A673 (cell line): Measurements from ENCODE around the gene CUL1. TPM values are rescaled to one million over a fixed set of nuclear protein-coding genes. Genes with fewer than 3 reads are reported as not detected.

Source experiments
- BruUV-seq: library from RNA; stranded (reverse); fragments of 400-500 nt; replicated peaks from 2 replicates; lab custom pipeline; 2021; lab: Mats Ljungman, UMichigan
- CTCF ChIA-PET: fragments of 300-600 bp; sonication (Branson Sonifier 250); formaldehyde crosslinking; loops from one replicate; lab custom pipeline; 2022; ENCODE audit warnings: antibody characterized with exemption; lab: Charles Lee
- POLR2A ChIA-PET: fragments of 300-600 bp; sonication (Branson Sonifier 250); formaldehyde crosslinking; loops from one replicate; lab custom pipeline; 2022; ENCODE audit warnings: antibody characterized with exemption; ENCODE audit not compliant: low non-redundant PET; lab: Charles Lee
- DNase-seq: peaks from one replicate; pipeline ENCODE4 v3.0.0-alpha.2; 2015; ENCODE audit warnings: low spot score
- H3K27ac ChIP-seq: fragments of 200-600 bp; sonication (generic); 2 replicates; pipeline ENCODE4 v1.5.1; 2016; ENCODE audit warnings: mixed run types, low read depth, mild to moderate bottlenecking, mixed read lengths, antibody characterized with exemption, low read length; ENCODE audit not compliant: poor library complexity, severe bottlenecking
- H3K27me3 ChIP-seq: fragments of 200-600 bp; sonication (generic); replicated peaks from 2 replicates; pipeline ENCODE4 v1.6.1; 2017; ENCODE audit warnings: mixed run types, low read depth, mild to moderate bottlenecking, mixed read lengths, antibody characterized with exemption, low read length; ENCODE audit not compliant: insufficient read depth, poor library complexity
- H3K36me3 ChIP-seq: fragments of 200-600 bp; sonication (generic); 2 replicates; pipeline ENCODE4 v1.6.1; 2016; ENCODE audit warnings: mixed run types, mild to moderate bottlenecking, mixed read lengths, antibody characterized with exemption, low read length; ENCODE audit not compliant: insufficient read depth, poor library complexity, severe bottlenecking
- H3K4me1 ChIP-seq: fragments of 200-600 bp; sonication (generic); 2 replicates; pipeline ENCODE4 v1.6.1; 2017; ENCODE audit warnings: mixed run types, mild to moderate bottlenecking, mixed read lengths, antibody characterized with exemption, low read length; ENCODE audit not compliant: insufficient read depth, poor library complexity, severe bottlenecking
- H3K4me3 ChIP-seq: fragments of 200-600 bp; sonication (generic); 2 replicates; pipeline ENCODE4 v1.5.1; 2016; ENCODE audit warnings: low read depth, mixed run types, mild to moderate bottlenecking, mixed read lengths, low read length; ENCODE audit not compliant: poor library complexity, severe bottlenecking
- H3K9me3 ChIP-seq: fragments of 200-600 bp; sonication (generic); 2 replicates; pipeline ENCODE4 v1.6.1; 2016; ENCODE audit warnings: mixed run types, low read depth, mild to moderate bottlenecking, mixed read lengths, antibody characterized with exemption, low read length; ENCODE audit not compliant: poor library complexity, severe bottlenecking
- CTCF ChIP-seq: fragments of 300-800, 200-600 bp; sonication (generic); conservative IDR thresholded peaks from 2 replicates; pipeline ENCODE4 v1.5.1; 2017; ENCODE audit warnings: low read depth, mild to moderate bottlenecking, antibody characterized with exemption, low read length, moderate library complexity, mixed read lengths
- EZH2 ChIP-seq: fragments of 200-600 bp; sonication (generic); IDR thresholded peaks from 2 replicates; pipeline ENCODE4 v1.6.1; 2017; ENCODE audit warnings: borderline replicate concordance, low read depth, mild to moderate bottlenecking, mixed read lengths, antibody characterized with exemption, low read length; ENCODE audit not compliant: poor library complexity, severe bottlenecking
- intact Hi-C: fragments of 100-400 bp; cut with micrococcal nuclease; formaldehyde crosslinking; loops from one replicate; pipeline ENCODE4 v1.10.0; 2022; ENCODE audit not compliant: unreplicated experiment
- total RNA-seq: library from RNA; stranded (reverse); gene quantifications from 2 replicates; pipeline ENCODE4 v1.2.3, GENCODE V29; 2021

CUL1 gene
- total RNA-seq, 1 experiment from 2014 or later = 75.5 TPM

DNA sequence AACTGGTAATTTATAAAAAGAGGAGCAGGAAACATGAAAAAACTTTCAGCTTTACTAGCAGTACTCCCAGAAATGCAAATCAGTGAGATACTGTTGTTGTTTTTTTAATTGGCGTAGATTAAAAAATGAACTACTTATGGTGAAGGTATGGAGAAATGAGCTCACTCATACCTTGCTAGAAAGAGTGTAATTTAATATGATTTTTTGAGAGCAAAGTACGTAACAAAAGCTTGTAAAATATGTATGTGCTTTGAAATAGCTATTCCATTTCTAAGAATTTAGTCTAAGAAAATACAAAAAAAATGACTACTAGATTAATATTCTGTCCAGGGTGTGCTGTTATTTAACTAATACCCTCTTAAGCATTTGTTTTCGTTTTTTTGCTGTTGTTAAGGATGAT is 5.5 kb downstream of the CUL1 start:
- H3K9me3 ChIP-seq = no peaks in the 10 kb centered on the region
- H3K36me3 ChIP-seq = no peaks in the 10 kb centered on the region
- TF ChIP-seq CTCF = no peak
- no peak for TF ChIP-seq EZH2
- H3K4me1 ChIP-seq = peaks cover 44% of the 10 kb centered on the region
- no TSS peak for BruUV-seq
- H3K27me3 ChIP-seq = no peaks in the 10 kb centered on the region
- H3K4me3 ChIP-seq = no peak overlapping the region
- intact Hi-C loops = loop anchor here (5.0 kb wide), 2 partner anchors 68 to 178 kb away; partner anchors contain the start of gene EZH2
- ChIA-PET POLR2A (interaction anchor here (0.6 kb wide), 1 partner anchor 173 kb away, joined by 3 read pairs; no protein-coding TSS in a partner anchor), CTCF (no interaction called here)
- no peak overlapping the region for H3K27ac ChIP-seq
- DNase-seq = no peak

- Histone ChIP-seq H3K27ac (no peak overlapping the region), H3K36me3 (no peaks in the 10 kb centered on the region), H3K9me3 (no peaks in the 10 kb centered on the region), H3K4me1 (peaks cover 44% of the 10 kb centered on the region), H3K27me3 (no peaks in the 10 kb centered on the region), H3K4me3 (no peak overlapping the region)
- POLR2A ChIA-PET = interaction anchor here (0.6 kb wide), 1 partner anchor 172 kb away, joined by 3 read pairs; no protein-coding TSS in a partner anchor
- no TSS peak for BruUV-seq
- DNase-seq = no peak
- CTCF ChIA-PET = no interaction called here
- TF ChIP-seq EZH2 (no peak), CTCF (no peak)
- intact Hi-C loops = loop anchor here (5.0 kb wide), 2 partner anchors 67 to 177 kb away; partner anchors contain the start of gene EZH2
Observed at GRCh38 chr7:148704970-148705369, 6.3 kb downstream of the CUL1 start.

- no peak for DNase-seq
- TF ChIP-seq EZH2 = no peak
- TF ChIP-seq CTCF = no peak
- Histone ChIP-seq H3K9me3 (no peaks in the 10 kb centered on the region), H3K4me3 (no peak overlapping the region), H3K27ac (no peak overlapping the region), H3K4me1 (peaks cover 33% of the 10 kb centered on the region), H3K27me3 (no peaks in the 10 kb centered on the region), H3K36me3 (no peaks in the 10 kb centered on the region)
- POLR2A ChIA-PET = no interaction called here
- intact Hi-C loops = no loop called here
- CTCF ChIA-PET = no interaction called here
- no TSS peak for BruUV-seq
Observed at GRCh38 chr7:148706368-148706767, 7.7 kb downstream of the CUL1 start.
